MCF 10A (cell line): ENCODE data around the gene COL10A1. TPM values are rescaled to one million over a fixed set of nuclear protein-coding genes. Genes with fewer than 3 reads are reported as not detected.
A peak's percentile ranks its signal among the peaks of the same experiment; 100 is the strongest.

Experiments
- BruUV-seq: library from RNA; stranded (reverse); fragments of 400-500 nt; replicated peaks from 2 replicates; lab custom pipeline; 2021; lab: Mats Ljungman, UMichigan
- CTCF ChIA-PET: fragments of 300-600 bp; sonication (Branson Sonifier 250); formaldehyde crosslinking; extraction: SDS; loops from one replicate; lab custom pipeline; 2021; ENCODE audit warnings: antibody characterized with exemption, inconsistent platforms; lab: Yijun Ruan, JAX
- POLR2A ChIA-PET: fragments of 300-600, 350-650 bp; sonication (Branson Sonifier 250); formaldehyde crosslinking; extraction: SDS; loops from one replicate; lab custom pipeline; 2020; ENCODE audit warnings: antibody characterized with exemption, inconsistent platforms; lab: Yijun Ruan, JAX
- DNase-seq: peaks from one replicate; pipeline ENCODE4 v3.0.0-alpha.2; 2018; ENCODE audit not compliant: unreplicated experiment
- H3K27ac Mint-ChIP-seq: one replicate; pipeline ENCODE4 v1.8.0; 2022; ENCODE audit warnings: mild to moderate bottlenecking, low read depth, mixed read lengths; ENCODE audit not compliant: unreplicated experiment
- H3K27me3 Mint-ChIP-seq: one replicate; pipeline ENCODE4 v1.8.0; 2022; ENCODE audit warnings: mixed read lengths; ENCODE audit not compliant: insufficient read depth, unreplicated experiment
- H3K36me3 Mint-ChIP-seq: one replicate; pipeline ENCODE4 v1.8.0; 2022; ENCODE audit warnings: mild to moderate bottlenecking, moderate library complexity, mixed read lengths; ENCODE audit not compliant: insufficient read depth, unreplicated experiment
- H3K4me1 Mint-ChIP-seq: one replicate; pipeline ENCODE4 v1.8.0; 2022; ENCODE audit warnings: mixed read lengths; ENCODE audit not compliant: insufficient read depth, unreplicated experiment
- H3K4me3 Mint-ChIP-seq: one replicate; pipeline ENCODE4 v1.8.0; 2022; ENCODE audit warnings: mild to moderate bottlenecking, moderate library complexity, mixed read lengths; ENCODE audit not compliant: unreplicated experiment
- H3K9me3 Mint-ChIP-seq: one replicate; pipeline ENCODE4 v1.8.0; 2022; ENCODE audit warnings: mixed read lengths; ENCODE audit not compliant: unreplicated experiment
- intact Hi-C: fragments of 100-400 bp; cut with micrococcal nuclease; formaldehyde crosslinking; loops from 2 replicates; pipeline ENCODE4 v1.14.1; 2022
- total RNA-seq: library from RNA; stranded (reverse); gene quantifications from 2 replicates; pipeline ENCODE4 v1.2.3, GENCODE V29; 2022
- TF ChIP-seq, protein P1 (sequence below): fragments of 200-600 bp; IDR thresholded peaks from one replicate; pipeline ENCODE4 v1.8.0; 2022; ENCODE audit warnings: antibody characterized with exemption, mild to moderate bottlenecking; ENCODE audit not compliant: unreplicated experiment

The COL10A1 gene
- total RNA-seq, 1 experiment from 2014 or later: not detected

DNA sequence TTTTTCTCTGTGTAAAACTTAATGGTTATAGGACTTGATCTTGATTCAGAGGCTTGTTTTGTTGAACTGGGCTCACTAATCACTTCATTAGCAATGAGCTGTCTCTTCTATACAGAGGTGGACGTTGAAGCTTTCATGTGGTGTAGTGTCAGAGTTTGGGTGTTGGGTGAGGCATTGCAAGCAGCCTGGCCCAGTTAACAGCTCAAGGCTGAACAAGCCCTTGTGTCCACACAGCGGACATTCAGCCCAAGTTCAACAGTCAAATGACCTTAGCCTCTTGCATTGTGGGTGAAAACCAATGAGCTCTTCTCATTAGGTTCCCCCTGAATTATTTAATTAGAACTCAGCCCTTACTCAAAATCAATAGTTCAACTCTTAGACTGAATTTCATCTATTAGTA, 12.5 kb downstream of the COL10A1 start:
- peaks cover 29% of the 10 kb centered on the region for H3K36me3 Mint-ChIP-seq
- H3K27ac Mint-ChIP-seq: no peak overlapping the region
- no peak overlapping the region for H3K4me3 Mint-ChIP-seq
- ChIA-PET CTCF (interaction anchor here (0.6 to 2.7 kb wide), 8 partner anchors 10 to 567 kb away, joined by 3 to 13 read pairs (median 6); partner anchors contain the start of gene KPNA5), POLR2A (interaction anchor here (0.7 to 0.8 kb wide), 2 partner anchors 14 to 100 kb away, joined by 3 read pairs; no protein-coding TSS in a partner anchor)
- no peak for DNase-seq
- H3K9me3 Mint-ChIP-seq: no peaks in the 10 kb centered on the region
- BruUV-seq: no TSS peak
- TF ChIP-seq, protein P1, sequence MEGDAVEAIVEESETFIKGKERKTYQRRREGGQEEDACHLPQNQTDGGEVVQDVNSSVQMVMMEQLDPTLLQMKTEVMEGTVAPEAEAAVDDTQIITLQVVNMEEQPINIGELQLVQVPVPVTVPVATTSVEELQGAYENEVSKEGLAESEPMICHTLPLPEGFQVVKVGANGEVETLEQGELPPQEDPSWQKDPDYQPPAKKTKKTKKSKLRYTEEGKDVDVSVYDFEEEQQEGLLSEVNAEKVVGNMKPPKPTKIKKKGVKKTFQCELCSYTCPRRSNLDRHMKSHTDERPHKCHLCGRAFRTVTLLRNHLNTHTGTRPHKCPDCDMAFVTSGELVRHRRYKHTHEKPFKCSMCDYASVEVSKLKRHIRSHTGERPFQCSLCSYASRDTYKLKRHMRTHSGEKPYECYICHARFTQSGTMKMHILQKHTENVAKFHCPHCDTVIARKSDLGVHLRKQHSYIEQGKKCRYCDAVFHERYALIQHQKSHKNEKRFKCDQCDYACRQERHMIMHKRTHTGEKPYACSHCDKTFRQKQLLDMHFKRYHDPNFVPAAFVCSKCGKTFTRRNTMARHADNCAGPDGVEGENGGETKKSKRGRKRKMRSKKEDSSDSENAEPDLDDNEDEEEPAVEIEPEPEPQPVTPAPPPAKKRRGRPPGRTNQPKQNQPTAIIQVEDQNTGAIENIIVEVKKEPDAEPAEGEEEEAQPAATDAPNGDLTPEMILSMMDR: no peak
- no peaks in the 10 kb centered on the region for H3K27me3 Mint-ChIP-seq
- intact Hi-C loops: loop anchor here (10.0 kb wide), 1 partner anchor 461 kb away; the partner anchor contains the start of gene RWDD1
- no peaks in the 10 kb centered on the region for H3K4me1 Mint-ChIP-seq

DNA sequence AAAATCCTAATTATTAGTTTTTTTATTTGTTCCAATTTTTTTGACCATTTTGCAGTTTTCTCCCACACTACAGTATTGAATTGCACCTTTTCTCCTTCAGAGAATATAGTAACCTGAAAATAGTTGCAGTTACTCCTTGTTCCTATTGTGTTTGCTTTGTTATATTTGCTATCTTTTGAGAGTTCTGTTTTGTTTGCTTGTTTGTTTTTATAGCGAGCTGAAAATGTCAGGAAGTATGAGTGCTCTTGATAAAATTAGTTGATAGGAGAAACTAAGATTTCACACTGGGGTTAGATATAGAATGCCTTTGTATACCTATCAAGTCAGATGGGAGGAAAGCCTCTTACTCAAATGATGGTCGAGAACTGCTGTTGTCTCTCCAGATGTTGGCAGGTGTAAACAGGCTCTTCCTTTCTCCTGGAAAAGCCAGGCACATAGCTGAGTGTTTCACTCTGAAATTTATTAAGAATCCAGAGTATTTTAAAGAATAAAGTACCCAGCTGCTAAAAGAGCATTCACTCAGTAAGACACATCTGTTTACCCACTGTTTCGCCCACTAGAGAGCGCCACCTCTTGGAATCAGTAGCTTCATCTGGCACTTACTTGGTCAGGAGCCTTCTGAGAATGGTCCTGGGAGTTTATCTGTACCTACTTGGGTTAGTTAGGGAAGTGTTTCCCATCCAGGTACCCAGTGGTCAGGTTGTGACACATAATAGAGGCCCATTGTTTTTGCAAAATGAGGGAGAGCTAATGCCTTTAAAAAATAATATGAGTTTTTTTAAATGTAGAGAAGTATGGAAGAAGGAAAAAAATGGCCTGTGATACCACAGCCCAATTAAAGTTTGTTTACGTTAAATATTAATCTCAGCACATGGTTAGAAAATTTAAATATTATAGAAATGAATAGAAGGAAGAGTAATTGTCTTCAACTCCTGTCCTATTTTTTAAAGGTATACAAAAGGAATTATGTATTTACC, 14.1 kb downstream of the COL10A1 start:
- H3K27me3 Mint-ChIP-seq: no peaks in the 10 kb centered on the region
- BruUV-seq: no TSS peak
- no peaks in the 10 kb centered on the region for H3K4me1 Mint-ChIP-seq
- no peak overlapping the region for H3K27ac Mint-ChIP-seq
- no peaks in the 10 kb centered on the region for H3K9me3 Mint-ChIP-seq
- ChIA-PET POLR2A (interaction anchor here (0.6 to 1.9 kb wide), 2 partner anchors 11 to 29 kb away, joined by 3 to 7 read pairs; partner anchors contain the start of gene NT5DC1), CTCF (interaction anchor here (0.5 to 2.7 kb wide), 26 partner anchors 9 to 1109 kb away, joined by 3 to 13 read pairs (median 4); partner anchors contain the start of gene FRK)
- intact Hi-C loops: loop anchor here (10.0 kb wide), 1 partner anchor 463 kb away; the partner anchor contains the start of gene RWDD1
- peaks cover 29% of the 10 kb centered on the region for H3K36me3 Mint-ChIP-seq
- DNase-seq: peak; percentile 63
- TF ChIP-seq, protein P1: peak; percentile 48
- H3K4me3 Mint-ChIP-seq: no peak overlapping the region

DNA sequence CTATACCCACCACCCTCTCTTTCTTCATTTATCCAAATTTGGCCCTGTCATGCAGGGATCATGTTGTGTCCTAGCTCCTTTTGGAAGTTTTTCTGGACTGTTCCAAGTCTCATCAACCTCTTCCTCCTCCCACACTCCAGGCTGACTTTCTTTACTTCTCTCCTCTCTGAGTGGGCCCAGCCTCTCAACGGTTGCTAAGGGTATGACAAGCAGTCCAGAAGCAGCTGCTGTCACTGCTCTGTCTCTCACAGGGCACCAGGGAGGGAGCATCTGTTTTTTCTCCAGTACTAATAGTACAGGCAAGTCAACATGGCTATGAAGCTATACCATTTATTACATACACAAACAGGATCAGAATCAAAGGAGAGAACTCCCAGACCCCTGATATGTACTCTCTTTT, 17.1 kb downstream of the COL10A1 start:
- Mint-ChIP-seq H3K36me3 (peaks cover 29% of the 10 kb centered on the region), H3K27me3 (no peaks in the 10 kb centered on the region), H3K4me3 (no peak overlapping the region), H3K27ac (no peak overlapping the region), H3K4me1 (peaks cover 6% of the 10 kb centered on the region), H3K9me3 (no peaks in the 10 kb centered on the region)
- no peak for DNase-seq
- ChIA-PET POLR2A (interaction anchor here (0.6 kb wide), 1 partner anchor 8 kb away, joined by 3 read pairs; the partner anchor contains the start of gene NT5DC1), CTCF (interaction anchor here (0.7 to 1.5 kb wide), 6 partner anchors 9 to 159 kb away, joined by 3 to 6 read pairs (median 4); no protein-coding TSS in a partner anchor)
- intact Hi-C loops: no loop called here
- no TSS peak for BruUV-seq
- TF ChIP-seq, protein P1: no peak
